PC-3 (cell line): ENCODE data around the gene MMRN1.

Source experiments
- EZH2 ChIP-seq: fragments of 300-600 bp; sonication (generic); IDR thresholded peaks from one replicate; pipeline ENCODE4 v1.6.1; 2017; ENCODE audit warnings: antibody characterized with exemption, mild to moderate bottlenecking, low read length; ENCODE audit not compliant: unreplicated experiment
- TF ChIP-seq, protein P1 (sequence below): fragments of 300-600 bp; sonication (generic); conservative IDR thresholded peaks from 2 replicates; pipeline ENCODE4 v1.5.1; 2017; ENCODE audit warnings: antibody characterized with exemption, low read depth, mild to moderate bottlenecking, low read length

DNA sequence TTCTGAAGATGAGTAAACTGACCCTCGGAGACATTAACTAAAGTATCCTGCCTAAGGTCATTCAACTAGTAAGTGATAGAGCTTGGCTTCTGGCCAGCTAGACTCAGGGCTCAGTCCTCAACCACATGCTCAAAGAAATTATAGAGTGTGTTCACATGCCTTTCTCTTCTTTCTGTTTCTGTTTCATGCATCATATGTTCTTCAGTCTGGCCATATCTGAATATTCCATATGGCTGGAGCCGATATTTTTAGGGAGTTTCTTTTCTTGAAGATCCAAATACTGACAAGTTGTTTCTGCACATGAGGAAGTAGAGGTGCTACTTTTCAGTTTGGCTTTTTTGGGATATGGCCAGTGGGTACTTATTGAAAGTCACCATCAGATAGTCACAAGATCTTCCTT is 44.9 kb downstream of the MMRN1 start:
- TF ChIP-seq, protein P1, sequence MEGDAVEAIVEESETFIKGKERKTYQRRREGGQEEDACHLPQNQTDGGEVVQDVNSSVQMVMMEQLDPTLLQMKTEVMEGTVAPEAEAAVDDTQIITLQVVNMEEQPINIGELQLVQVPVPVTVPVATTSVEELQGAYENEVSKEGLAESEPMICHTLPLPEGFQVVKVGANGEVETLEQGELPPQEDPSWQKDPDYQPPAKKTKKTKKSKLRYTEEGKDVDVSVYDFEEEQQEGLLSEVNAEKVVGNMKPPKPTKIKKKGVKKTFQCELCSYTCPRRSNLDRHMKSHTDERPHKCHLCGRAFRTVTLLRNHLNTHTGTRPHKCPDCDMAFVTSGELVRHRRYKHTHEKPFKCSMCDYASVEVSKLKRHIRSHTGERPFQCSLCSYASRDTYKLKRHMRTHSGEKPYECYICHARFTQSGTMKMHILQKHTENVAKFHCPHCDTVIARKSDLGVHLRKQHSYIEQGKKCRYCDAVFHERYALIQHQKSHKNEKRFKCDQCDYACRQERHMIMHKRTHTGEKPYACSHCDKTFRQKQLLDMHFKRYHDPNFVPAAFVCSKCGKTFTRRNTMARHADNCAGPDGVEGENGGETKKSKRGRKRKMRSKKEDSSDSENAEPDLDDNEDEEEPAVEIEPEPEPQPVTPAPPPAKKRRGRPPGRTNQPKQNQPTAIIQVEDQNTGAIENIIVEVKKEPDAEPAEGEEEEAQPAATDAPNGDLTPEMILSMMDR: no peak
- no peak for TF ChIP-seq EZH2
